GM21786 (cell line): ENCODE data around the gene NIPAL3.
"Not testable (repeated sequence)": the region's sequence is repeated elsewhere in the genome, so short reads cannot be mapped to it uniquely, and the experiment has no call there.

Source experiments
- ATAC-seq: cut with Tn5 transposase; IDR thresholded peaks from one replicate; pipeline ENCODE4 v1.9.1; 2021; ENCODE audit not compliant: unreplicated experiment

Gene NIPAL3

DNA sequence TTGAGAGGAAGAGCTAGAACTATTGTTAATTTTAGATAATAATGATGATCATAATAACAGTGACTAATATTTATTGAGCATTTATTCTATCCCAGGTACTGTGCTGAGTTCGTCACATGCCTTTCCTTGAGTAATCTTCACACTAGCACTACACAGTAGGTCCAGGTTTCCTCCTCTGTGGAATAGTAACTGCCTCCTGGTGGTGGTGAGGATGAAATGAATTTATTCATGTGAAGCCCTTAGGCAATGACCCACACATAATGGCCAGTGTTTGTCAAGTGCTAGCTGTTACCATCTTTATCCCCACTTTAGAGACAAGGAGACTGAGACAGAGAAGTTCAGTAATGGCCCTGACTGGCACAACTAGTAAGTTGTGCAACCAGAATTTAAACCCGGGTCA, 5.9 kb downstream of the NIPAL3 start:
- no peak for ATAC-seq

GRCh38 chr1:24424207-24424606, 8.6 kb downstream of the NIPAL3 start:
- no peak for ATAC-seq

DNA sequence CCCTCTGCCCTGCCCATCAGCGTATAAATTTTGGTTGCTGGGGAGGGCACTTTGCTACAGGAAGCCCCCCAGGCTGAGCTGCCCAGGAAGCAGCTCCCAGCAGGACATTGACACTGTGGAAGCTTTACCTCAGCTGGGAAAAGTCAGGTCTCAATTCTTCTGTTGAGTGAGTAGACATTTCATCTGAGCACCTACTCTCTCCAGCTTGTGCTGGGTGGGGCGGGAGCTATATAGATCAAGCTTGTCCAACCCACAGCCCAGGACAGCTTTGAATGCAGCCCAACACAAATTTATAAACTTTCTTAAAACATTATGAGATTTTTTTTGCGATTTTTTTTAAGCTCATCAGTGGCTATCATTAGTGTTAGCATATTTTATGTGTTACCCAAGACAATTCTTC, 9.4 kb downstream of the NIPAL3 start:
- no peak for ATAC-seq

DNA sequence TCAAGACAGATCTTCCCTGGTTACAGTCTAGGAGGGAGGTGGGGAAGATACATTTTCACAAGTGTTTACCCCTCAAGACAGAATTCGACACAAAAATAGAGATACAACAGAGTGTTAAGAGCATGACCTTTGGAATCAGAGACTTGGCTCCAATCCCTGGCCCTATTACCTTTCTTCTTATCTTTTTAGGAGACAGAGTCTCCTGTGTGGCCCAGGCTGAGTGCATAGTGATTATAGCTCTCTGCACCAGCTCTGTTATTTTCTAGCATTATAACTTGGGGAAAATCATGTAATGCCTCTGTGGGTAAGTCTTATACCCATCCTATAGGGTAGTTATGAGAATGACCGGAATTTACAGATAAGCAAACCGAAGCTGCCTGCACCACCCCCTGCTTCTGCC, 9.8 kb downstream of the NIPAL3 start:
- ATAC-seq, result no peak

DNA sequence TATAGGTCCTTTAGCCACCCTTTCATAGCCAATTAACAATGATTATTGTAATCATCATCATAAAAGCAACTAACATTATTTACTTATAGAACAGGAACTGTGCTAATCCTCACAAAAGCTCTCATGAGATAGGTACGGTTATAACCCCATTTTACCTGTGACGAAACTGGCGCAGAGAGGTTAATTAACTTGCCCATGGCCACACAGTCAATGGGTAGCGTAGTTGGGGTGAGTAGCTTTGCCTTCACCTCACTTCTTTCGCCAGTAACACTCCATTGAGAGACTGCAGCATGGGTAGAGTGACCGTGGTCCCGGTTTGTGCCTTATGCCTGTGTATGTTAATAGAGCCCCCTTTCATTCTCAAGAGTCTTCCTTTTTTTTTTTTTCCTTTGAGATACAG, 10.3 kb downstream of the NIPAL3 start:
- ATAC-seq, result no peak

GRCh38 chr1:24426744-24427544, 11.3 kb downstream of the NIPAL3 start:
- no peak for ATAC-seq

GRCh38 chr1:24427545-24427862, 11.9 kb downstream of the NIPAL3 start:
- no peak for ATAC-seq

GRCh38 chr1:24435782-24436365, 20.3 kb downstream of the NIPAL3 start:
- ATAC-seq, result no peak

DNA sequence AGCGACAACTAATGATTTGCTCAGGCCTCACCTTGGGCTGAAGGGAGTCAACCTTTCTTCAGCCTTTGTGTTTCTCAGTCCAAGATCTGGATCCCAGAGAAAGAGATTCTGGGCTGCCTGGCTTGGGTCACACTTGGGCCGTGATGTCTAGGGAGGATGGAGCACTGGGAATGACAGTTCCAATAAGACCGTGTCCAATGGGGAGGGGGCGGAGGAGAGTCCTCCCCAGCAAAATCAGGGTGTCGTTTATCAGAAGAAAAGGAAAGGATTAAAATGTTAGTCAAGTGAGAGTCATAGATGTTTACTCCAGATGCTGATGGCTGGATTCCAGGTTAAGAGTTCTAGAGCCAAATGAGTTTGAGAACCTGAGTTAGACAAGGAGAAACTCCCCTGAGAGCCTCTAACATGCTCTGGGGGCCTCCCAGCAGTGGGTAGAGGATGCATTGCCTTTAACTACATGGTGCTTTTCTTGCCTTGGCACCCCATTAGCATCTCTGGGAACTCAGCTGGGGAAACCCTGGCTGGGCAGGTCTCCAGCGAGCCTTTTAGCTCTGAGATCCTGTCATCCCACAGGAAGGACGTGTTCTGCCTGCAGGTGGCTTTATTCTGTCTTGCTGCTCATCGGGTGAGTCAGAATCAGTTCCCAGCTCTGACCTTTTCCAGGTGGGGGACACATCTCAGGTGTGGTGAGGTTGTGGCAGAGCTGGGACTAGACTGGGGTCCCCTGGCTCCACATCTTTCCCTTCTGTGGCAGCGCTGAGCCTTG, 22.2 kb downstream of the NIPAL3 start:
- ATAC-seq, result no peak

DNA sequence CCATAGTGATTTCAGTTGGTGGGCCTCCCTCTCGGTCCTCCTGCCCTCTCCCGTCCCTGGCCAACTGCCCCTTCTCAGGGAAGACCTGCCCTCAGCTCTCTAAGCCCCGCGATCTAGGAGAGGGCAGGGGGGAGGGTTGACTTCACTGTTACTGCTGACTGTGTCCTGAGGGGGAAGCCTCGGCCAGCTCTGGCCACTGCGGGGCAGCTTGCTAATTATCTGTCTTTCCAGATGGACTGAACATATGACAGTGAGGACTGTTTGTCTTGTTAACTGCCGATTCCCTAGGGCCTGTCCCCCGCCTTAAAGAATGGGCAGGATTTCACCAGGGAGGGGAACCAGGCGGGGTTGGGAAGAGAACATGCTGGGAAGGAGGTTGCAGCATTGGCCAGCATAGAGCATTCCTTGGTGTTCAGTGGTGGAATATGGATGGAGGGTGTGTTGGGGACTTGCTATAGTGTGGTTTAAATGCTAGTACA, 22.9 kb downstream of the NIPAL3 start:
- ATAC-seq, result no peak

DNA sequence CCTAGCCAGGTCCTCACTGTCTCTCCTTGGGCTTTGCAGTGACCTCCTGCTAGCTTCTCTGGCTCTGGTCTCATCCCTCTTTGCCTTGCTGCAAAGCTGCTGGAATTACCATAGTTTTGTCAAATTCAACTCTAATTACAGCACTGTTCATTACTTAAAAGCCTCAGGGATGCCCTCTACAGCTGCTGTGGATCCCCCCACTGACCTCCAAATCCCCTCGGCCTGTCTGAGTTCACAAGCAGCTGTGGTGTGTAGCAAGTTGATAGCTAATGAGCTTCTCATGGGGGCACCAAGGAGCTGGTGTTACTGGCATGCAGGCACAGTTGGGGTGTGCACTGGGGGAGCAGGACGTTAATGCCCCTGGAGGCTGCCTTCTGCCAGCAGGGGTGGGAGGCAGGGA, 24.8 kb downstream of the NIPAL3 start:
- no peak for ATAC-seq

- ATAC-seq, result no peak
Observed at GRCh38 chr1:24441480-24441879, 25.9 kb downstream of the NIPAL3 start.

DNA sequence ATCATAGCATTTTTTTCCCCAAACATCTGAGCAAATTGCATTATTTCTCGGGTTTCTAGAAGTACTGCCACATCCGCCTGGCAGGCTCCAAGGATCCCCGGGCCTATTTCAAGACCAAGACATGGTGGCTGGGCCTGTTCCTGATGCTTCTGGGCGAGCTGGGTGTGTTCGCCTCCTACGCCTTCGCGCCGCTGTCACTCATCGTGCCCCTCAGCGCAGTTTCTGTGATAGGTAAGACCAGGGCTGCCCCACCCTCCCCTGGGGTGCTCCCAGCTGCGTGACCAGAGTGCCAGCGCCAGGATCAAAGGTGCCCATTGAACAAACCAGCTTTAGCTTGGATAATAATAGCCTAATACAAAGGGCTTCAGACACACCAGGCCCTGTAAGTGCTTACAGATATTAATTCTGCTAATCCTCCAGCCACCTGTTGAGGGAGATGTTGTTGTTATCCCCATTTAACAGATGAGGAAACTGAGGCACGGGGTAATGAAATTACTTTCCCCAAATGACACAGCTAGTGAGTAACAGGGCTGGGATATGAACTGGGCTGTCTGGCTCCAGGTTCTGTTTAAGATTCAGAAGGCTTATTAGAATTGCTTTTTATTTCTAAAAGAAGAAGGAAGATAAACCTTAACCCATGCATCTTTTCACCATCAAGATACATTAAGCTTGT, 26.5 kb downstream of the NIPAL3 start:
- ATAC-seq, result no peak

DNA sequence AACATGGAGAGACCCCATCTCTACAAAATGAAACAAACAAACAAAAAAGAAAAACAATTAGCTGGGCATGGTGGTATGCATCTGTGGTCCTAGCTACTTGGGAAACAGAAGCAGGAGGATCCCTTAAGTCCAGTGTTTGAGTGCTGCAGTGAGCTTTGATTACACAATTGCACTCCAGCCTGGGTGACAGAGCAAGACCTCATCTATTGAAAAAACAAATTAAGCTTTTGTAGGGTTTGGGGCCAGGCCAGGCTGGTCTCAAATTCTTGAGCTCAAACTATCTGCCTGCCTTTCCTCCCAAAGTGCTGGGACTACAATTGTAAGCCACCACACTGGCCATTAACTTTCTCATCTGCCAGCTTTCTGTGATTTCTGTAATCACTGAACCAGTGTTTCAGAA, 27.2 kb downstream of the NIPAL3 start:
- ATAC-seq, result no peak

DNA sequence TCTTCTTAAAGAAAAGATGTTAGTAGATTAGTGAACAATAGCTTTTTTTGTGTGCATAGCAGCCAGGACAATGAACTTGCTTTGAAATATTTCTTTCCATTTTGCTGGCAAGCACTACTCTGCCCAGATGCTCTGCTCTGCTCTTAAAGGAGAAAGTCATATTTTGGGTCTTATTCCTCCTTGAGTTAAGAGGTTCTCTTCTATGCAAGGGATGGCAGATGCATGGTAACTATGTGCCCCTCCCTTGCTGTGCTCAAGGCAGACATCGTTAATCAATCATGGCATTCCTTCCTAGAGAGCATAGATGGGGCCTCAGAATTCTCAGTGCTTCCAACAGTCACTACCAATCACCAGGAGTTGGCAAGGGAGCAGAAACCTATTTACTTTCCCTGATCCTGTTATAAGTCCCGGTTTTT, 27.6 kb downstream of the NIPAL3 start:
- ATAC-seq, result no peak

DNA sequence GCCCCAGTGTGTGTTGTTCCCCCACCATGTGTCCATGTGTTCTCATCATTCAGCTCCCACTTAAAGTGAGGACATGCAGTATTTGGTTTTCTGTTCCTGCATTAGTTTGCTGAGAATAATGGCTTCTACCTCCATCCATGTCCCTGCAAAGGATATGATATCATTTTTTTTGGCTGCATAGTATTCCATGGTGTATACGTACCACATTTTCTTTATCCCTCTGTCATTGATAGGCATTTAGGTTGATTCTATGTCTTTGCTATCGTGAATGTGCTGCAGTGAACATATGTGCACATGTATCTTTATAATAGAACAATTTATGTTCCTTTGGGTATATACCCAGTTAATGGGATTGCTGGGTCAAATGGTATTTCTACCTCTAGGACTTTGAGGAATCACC, 30.8 kb downstream of the NIPAL3 start:
- ATAC-seq, result not testable (repeated sequence)

GRCh38 chr1:24450316-24450715, 34.7 kb downstream of the NIPAL3 start:
- no peak for ATAC-seq

- no peak for ATAC-seq
Observed at GRCh38 chr1:24450857-24451397, 35.3 kb downstream of the NIPAL3 start.

- no peak for ATAC-seq
Observed at GRCh38 chr1:24451746-24452145, 36.1 kb downstream of the NIPAL3 start.

DNA sequence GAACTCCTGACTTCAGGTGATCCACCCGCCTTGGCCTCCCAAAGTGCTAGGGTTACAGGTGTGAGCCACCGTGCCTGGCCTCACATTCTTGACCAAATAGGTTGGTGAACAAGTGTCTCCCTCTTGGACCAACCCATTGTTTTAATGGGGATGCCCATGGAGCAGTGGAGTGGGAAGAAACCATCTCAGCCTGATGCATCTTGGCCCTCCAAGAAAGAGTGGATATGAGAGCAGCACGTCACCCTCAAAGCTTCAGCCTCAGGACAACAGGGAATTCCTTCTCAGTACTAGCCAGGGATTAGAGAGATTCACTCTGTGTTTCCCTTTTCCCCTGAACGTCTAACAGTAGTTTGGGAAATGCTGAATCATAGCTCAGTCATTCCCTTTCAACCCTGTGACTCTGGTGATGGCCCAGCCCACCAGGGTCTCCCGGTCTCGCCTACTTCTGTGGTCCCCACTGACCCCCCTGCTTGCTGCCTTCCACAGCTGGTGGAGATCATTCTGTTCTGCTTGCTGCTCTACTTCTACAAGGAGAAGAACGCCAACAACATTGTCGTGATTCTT, 37.4 kb downstream of the NIPAL3 start:
- no peak for ATAC-seq

DNA sequence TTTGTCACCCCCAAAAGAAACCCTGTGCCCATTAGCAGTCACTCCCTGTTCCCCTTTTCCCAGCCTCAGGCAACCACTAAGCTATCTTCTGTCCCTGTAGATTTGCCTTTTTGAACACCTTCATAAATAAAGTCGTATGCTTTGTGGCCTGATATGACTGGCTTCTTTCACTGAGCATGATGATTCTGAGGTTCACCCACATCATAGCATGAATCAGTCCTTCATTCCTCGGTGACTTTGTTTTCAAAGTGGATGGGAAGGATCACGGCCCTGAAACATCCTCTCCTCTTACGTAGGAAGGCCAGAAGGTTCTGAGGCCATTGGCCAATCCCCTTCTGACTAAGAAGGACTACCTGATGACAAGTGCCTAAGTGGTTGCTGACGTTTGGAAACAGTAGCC, 39.1 kb downstream of the NIPAL3 start:
- no peak for ATAC-seq
